SU-DHL-6 (cell line): ENCODE results near the gene LARP6.

Source experiments
- H2AFZ ChIP-seq: fragments of 200-600 bp; sonication (generic); 2 replicates; pipeline ENCODE4 v1.6.1; 2014; ENCODE audit warnings: low read depth, mild to moderate bottlenecking, moderate library complexity, mixed read lengths, antibody characterized with exemption, low read length; ENCODE audit not compliant: severe bottlenecking
- H3F3A ChIP-seq: fragments of 200-600 bp; shearing (Covaris generic); 2 replicates; pipeline ENCODE4 v1.6.0; 2016; ENCODE audit warnings: antibody characterized with exemption, mild to moderate bottlenecking; ENCODE audit not compliant: insufficient read depth
- H3K27ac ChIP-seq: fragments of 200-600 bp; sonication (generic); 2 replicates; pipeline ENCODE4 v1.5.1; 2016; ENCODE audit warnings: low read depth, mild to moderate bottlenecking, low read length, moderate library complexity, mixed read lengths
- H3K27me3 ChIP-seq: fragments of 200-600 bp; sonication (generic), shearing (Covaris generic); 2 replicates; pipeline ENCODE4 v1.6.0; 2014; ENCODE audit warnings: mild to moderate bottlenecking, low read length
- H3K36me3 ChIP-seq: fragments of 200-600 bp; sonication (generic); 2 replicates; pipeline ENCODE4 v1.6.1; 2014; ENCODE audit warnings: mild to moderate bottlenecking, low read length, mixed read lengths
- H3K4me2 ChIP-seq: fragments of 300-600, 200-600 bp; shearing (Covaris generic), sonication (generic); 2 replicates; pipeline ENCODE4 v1.6.0; 2014; ENCODE audit warnings: low read length, low read depth, mild to moderate bottlenecking; ENCODE audit not compliant: poor library complexity, severe bottlenecking
- H3K4me3 ChIP-seq: fragments of 200-600 bp; sonication (generic); 2 replicates; pipeline ENCODE4 v1.5.1; 2014; ENCODE audit warnings: antibody characterized with exemption, low read length, mild to moderate bottlenecking, mixed read lengths; ENCODE audit not compliant: insufficient read depth, poor library complexity, severe bottlenecking
- H3K79me2 ChIP-seq: fragments of 200-600 bp; sonication (generic); 2 replicates; pipeline ENCODE4 v1.6.1; 2014; ENCODE audit warnings: mild to moderate bottlenecking, low read length, moderate library complexity; ENCODE audit not compliant: insufficient read depth
- H3K9ac ChIP-seq: fragments of 200-600 bp; sonication (generic); 2 replicates; pipeline ENCODE4 v1.7.0; 2014; ENCODE audit warnings: mild to moderate bottlenecking, low read length
- H3K9me2 ChIP-seq: fragments of 200-600 bp; sonication (generic); replicated peaks from 2 replicates; pipeline ENCODE4 v1.6.1; 2014; ENCODE audit warnings: low read length; ENCODE audit not compliant: insufficient read depth
- H3K9me3 ChIP-seq: fragments of 200-600 bp; sonication (generic); 2 replicates; pipeline ENCODE4 v1.6.1; 2014; ENCODE audit warnings: low read length, mixed read lengths; ENCODE audit not compliant: insufficient read depth
- H4K20me1 ChIP-seq: fragments of 200-600 bp; sonication (generic); 2 replicates; pipeline ENCODE4 v1.6.1; 2014; ENCODE audit warnings: low read depth, mild to moderate bottlenecking, antibody characterized with exemption, low read length, moderate library complexity, mixed read lengths
- CTCF ChIP-seq: fragments of 200-600 bp; sonication (generic); IDR thresholded peaks from one replicate; pipeline ENCODE4 v1.5.1; 2017; ENCODE audit warnings: antibody characterized with exemption, mild to moderate bottlenecking, low read length, moderate library complexity; ENCODE audit not compliant: insufficient read depth, poor library complexity, severe bottlenecking
- EZH2phosphoT487 ChIP-seq: fragments of 200-600 bp; sonication (generic), shearing (Covaris generic); conservative IDR thresholded peaks from 2 replicates; pipeline ENCODE4 v1.6.1; 2018; ENCODE audit warnings: mild to moderate bottlenecking, antibody characterized with exemption, low read length, moderate library complexity, mixed read lengths

Gene LARP6

GRCh38 chr15:70857562-70858285 is 3.8 kb upstream of the LARP6 start:
- H3K36me3 ChIP-seq = no peaks in the 10 kb centered on the region

DNA sequence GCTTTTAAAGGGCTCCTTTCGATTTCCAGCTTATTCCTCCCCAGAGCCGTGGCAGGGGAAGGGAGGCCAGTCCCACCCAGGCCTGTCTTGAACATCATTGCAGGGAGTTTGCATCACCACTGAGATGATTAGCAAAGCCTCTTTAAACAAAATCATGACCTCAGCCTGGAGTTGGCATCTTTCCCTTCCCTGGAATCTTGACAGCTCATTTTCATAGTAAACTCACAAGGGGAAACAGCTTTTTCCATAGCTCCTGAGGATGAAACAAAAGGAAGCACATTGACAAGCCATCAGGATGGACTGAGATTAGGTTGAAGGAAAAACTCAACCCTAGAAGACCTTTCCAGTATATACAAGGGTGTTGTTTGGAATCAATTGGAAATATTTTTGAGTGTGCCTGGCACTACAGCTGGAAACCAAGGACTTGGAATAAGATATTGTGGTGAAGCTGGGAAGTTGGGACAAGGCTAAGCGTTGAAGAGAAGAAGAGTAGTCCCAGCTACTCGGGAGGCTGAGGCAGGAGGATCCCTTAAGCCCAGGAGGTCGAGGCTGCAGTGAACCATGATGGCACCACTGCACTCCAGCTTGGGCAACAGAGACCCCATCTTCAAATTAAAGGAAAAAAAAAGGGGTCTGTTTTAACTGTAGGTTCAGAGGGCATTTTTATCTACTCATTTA is 3.1 kb upstream of the LARP6 start:
- Histone ChIP-seq H3K36me3 (no peaks in the 10 kb centered on the region), H3K27ac (no peak overlapping the region), H3K79me2 (no peaks in the 10 kb centered on the region), H3K4me2 (no peak overlapping the region), H3K9me2 (no peaks in the 10 kb centered on the region), H4K20me1 (no peaks in the 10 kb centered on the region), H3F3A (no peaks in the 10 kb centered on the region), H2AFZ (no peak overlapping the region), H3K4me3 (no peak overlapping the region), H3K27me3 (no peaks in the 10 kb centered on the region), H3K9ac (no peak overlapping the region), H3K9me3 (no peaks in the 10 kb centered on the region)
- TF ChIP-seq EZH2phosphoT487 = no peak
- no peak for TF ChIP-seq CTCF

More at GRCh38 chr15:70857562-70858285, 3.8 kb upstream of the LARP6 start:
- H3K79me2 ChIP-seq = no peaks in the 10 kb centered on the region
- TF ChIP-seq EZH2phosphoT487 (no peak), CTCF (no peak)
- no peak overlapping the region for H3K4me2 ChIP-seq
- no peak overlapping the region for H3K4me3 ChIP-seq
- no peak overlapping the region for H2AFZ ChIP-seq
- H3K9ac ChIP-seq = no peak overlapping the region
- H3K27ac ChIP-seq = no peak overlapping the region
- no peaks in the 10 kb centered on the region for H3K9me3 ChIP-seq
- no peaks in the 10 kb centered on the region for H3F3A ChIP-seq
- H3K9me2 ChIP-seq = no peaks in the 10 kb centered on the region
- no peaks in the 10 kb centered on the region for H3K27me3 ChIP-seq
- H4K20me1 ChIP-seq = no peaks in the 10 kb centered on the region

DNA sequence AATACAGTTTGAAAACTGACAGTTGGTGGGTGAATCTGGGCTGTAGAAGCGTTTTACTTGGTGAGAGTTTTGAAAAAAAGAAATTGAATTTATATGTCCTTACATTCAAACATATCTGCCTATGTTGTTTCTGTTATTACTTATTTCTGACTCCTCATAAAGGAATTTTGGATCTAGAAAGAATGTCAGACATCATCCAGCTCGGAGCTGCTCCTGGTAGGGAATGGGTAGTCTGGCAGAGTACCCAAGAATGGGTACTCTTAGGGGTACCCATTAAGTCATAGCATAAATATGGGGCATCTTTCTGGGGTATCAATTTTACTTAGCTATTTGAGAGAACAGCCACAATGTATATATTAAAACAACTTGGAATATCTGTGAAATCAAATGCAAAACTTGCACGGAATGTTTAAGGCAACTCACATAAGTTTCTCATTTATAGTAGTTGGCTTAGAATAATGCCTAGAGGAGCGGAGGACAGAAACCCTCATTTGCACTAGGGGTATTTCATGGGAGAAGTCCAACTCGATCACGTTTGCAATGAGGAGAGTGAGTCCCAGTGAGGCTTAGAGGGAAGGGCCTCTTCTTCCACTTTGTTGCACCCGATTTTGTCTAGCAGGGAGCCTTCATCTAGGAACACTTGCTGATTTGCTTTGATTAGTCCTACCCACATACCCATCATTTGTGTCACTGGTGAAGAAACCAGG is 2.4 kb upstream of the LARP6 start:
- Histone ChIP-seq H3K27ac (no peak overlapping the region), H3K9ac (no peak overlapping the region)

More for the DNA sequence above, 2.4 kb upstream of the LARP6 start:
- H3F3A ChIP-seq = no peaks in the 10 kb centered on the region
- H2AFZ ChIP-seq = no peak overlapping the region
- no peaks in the 10 kb centered on the region for H3K9me2 ChIP-seq
- H3K4me3 ChIP-seq = no peak overlapping the region
- H3K4me2 ChIP-seq = no peak overlapping the region
- H3K36me3 ChIP-seq = no peaks in the 10 kb centered on the region
- no peaks in the 10 kb centered on the region for H4K20me1 ChIP-seq
- H3K79me2 ChIP-seq = no peaks in the 10 kb centered on the region
- no peaks in the 10 kb centered on the region for H3K9me3 ChIP-seq
- no peak for TF ChIP-seq EZH2phosphoT487
- no peak for TF ChIP-seq CTCF
- H3K27me3 ChIP-seq = no peaks in the 10 kb centered on the region
